Measurements from ENCODE around the gene GSTA5.
"Not testable (repeated sequence)": the region's sequence is repeated elsewhere in the genome, so short reads cannot be mapped to it uniquely, and the experiment has no call there.

GSTA5 gene

DNA sequence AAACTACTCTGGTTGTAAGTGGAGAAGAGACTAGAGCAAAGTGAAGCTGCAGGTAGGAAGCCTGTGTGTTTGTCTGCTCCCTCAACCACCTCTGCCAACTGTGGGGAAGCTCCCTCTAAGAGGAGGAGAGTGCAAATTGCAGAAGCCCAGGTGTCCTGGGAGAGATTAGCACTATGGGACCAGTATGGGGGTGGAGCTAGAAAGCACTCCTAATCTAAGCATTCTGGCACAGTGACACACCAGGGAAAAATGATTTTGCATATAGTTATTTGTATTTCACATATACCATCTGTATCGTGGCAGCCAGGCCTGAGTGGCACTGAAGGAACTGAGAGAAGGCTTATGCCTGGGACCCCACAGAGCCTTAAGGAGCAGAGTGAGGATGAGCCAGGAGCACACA is 49.8 kb downstream of the GSTA5 start (continued):
- TF ChIP-seq, protein P1, sequence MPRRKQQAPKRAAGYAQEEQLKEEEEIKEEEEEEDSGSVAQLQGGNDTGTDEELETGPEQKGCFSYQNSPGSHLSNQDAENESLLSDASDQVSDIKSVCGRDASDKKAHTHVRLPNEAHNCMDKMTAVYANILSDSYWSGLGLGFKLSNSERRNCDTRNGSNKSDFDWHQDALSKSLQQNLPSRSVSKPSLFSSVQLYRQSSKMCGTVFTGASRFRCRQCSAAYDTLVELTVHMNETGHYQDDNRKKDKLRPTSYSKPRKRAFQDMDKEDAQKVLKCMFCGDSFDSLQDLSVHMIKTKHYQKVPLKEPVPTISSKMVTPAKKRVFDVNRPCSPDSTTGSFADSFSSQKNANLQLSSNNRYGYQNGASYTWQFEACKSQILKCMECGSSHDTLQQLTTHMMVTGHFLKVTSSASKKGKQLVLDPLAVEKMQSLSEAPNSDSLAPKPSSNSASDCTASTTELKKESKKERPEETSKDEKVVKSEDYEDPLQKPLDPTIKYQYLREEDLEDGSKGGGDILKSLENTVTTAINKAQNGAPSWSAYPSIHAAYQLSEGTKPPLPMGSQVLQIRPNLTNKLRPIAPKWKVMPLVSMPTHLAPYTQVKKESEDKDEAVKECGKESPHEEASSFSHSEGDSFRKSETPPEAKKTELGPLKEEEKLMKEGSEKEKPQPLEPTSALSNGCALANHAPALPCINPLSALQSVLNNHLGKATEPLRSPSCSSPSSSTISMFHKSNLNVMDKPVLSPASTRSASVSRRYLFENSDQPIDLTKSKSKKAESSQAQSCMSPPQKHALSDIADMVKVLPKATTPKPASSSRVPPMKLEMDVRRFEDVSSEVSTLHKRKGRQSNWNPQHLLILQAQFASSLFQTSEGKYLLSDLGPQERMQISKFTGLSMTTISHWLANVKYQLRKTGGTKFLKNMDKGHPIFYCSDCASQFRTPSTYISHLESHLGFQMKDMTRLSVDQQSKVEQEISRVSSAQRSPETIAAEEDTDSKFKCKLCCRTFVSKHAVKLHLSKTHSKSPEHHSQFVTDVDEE (CRISPR knock-in tag; IDR thresholded peaks at IDR 0.05) = no peak
- no peak for TF ChIP-seq ARNTL (CRISPR knock-in tag; IDR thresholded peaks at IDR 0.05; ENCODE audit: borderline replicate concordance, low read depth)

DNA sequence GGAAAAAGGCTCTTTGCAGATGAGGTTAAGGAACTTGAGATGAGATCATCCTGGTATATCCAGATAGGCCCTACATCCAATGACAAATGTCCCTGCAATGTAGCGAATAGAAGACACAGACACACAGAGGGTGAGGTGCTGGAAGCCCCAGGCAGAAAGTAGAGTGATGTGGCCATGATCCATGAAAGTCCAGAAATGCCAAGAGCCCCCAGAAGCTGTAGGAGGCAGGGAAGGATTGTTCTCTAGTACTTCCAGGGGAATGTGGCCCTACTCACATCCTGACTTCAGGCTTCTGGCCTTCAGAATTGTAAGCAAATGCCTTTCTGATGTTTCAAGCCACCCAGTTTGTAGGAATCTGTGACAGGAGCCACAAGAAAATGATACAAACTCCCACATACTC is 51.0 kb downstream of the GSTA5 start:
- not testable (repeated sequence) for ATAC-seq

DNA sequence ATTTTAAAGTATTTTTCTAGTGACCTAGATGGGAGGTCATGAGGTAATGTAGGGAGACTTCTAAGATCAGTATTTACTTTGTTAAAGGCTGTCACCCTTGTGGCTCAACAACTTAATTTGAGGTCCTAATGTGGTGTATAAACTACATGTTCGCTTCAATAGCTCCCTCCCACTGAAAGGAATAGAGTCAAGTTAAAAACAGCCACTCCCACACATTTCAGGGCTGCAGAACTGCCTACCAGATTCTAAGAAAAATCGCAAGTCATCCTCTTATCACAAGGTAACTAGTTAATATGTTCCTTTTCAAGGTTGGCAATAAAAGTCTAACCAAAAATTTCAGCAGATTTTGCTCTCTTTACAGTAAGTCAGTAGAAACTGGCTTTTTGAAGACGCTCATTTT is 52.1 kb downstream of the GSTA5 start:
- no peak for TF ChIP-seq PPARA (CRISPR knock-in tag; IDR thresholded peaks at IDR 0.05; ENCODE audit: borderline replicate concordance)
- no peak for TF ChIP-seq ZNF8 (CRISPR knock-in tag; IDR thresholded peaks at IDR 0.05)
- TF ChIP-seq ZC3H10 (CRISPR knock-in tag; IDR thresholded peaks at IDR 0.05) = no peak
- TF ChIP-seq ZFP3 (CRISPR knock-in tag; IDR thresholded peaks at IDR 0.05) = no peak
- TF ChIP-seq ARNTL (CRISPR knock-in tag; IDR thresholded peaks at IDR 0.05; ENCODE audit: borderline replicate concordance, low read depth) = no peak
- no peak for TF ChIP-seq ESRRG (CRISPR knock-in tag; IDR thresholded peaks at IDR 0.05)
- TF ChIP-seq, protein P2, sequence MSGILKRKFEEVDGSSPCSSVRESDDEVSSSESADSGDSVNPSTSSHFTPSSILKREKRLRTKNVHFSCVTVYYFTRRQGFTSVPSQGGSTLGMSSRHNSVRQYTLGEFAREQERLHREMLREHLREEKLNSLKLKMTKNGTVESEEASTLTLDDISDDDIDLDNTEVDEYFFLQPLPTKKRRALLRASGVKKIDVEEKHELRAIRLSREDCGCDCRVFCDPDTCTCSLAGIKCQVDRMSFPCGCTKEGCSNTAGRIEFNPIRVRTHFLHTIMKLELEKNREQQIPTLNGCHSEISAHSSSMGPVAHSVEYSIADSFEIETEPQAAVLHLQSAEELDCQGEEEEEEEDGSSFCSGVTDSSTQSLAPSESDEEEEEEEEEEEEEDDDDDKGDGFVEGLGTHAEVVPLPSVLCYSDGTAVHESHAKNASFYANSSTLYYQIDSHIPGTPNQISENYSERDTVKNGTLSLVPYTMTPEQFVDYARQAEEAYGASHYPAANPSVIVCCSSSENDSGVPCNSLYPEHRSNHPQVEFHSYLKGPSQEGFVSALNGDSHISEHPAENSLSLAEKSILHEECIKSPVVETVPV (CRISPR knock-in tag; IDR thresholded peaks at IDR 0.05) = no peak
- no peak for TF ChIP-seq ZNF70 (CRISPR knock-in tag; IDR thresholded peaks at IDR 0.05)
- TF ChIP-seq ISL1 (CRISPR knock-in tag; IDR thresholded peaks at IDR 0.05) = no peak
- TF ChIP-seq, protein P3, sequence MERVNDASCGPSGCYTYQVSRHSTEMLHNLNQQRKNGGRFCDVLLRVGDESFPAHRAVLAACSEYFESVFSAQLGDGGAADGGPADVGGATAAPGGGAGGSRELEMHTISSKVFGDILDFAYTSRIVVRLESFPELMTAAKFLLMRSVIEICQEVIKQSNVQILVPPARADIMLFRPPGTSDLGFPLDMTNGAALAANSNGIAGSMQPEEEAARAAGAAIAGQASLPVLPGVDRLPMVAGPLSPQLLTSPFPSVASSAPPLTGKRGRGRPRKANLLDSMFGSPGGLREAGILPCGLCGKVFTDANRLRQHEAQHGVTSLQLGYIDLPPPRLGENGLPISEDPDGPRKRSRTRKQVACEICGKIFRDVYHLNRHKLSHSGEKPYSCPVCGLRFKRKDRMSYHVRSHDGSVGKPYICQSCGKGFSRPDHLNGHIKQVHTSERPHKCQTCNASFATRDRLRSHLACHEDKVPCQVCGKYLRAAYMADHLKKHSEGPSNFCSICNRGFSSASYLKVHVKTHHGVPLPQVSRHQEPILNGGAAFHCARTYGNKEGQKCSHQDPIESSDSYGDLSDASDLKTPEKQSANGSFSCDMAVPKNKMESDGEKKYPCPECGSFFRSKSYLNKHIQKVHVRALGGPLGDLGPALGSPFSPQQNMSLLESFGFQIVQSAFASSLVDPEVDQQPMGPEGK (CRISPR knock-in tag; IDR thresholded peaks at IDR 0.05; ENCODE audit: borderline replicate concordance) = no peak
- no peak for TF ChIP-seq RARB (CRISPR knock-in tag; IDR thresholded peaks at IDR 0.05)
- no peak for ATAC-seq

DNA sequence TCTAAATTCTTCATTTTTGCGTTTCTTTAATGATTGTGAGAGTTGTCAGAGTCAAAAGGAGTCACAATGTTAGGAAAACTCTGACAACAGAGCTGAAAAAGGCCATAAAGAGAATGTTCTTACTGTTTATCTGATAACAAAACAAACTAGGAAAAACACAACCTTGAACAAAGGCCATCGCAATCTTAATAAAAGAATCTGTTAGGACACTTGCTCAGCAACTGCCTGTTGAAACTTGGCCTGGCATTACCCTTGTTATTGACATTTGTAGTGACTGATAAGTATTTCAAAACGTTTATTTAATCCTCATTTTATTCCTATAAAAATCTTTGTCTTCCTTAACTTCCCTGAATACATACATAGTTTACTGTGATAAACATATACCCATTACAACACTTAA is 52.7 kb downstream of the GSTA5 start:
- ATAC-seq = no peak
- TF ChIP-seq, protein P2 (CRISPR knock-in tag; IDR thresholded peaks at IDR 0.05) = no peak
- TF ChIP-seq RARB (CRISPR knock-in tag; IDR thresholded peaks at IDR 0.05) = no peak
- TF ChIP-seq CSDC2 (CRISPR knock-in tag; IDR thresholded peaks at IDR 0.05) = no peak
- TF ChIP-seq ZNF565 (CRISPR knock-in tag; conservative IDR thresholded peaks at IDR 0.05; ENCODE audit: low read depth) = no peak
- TF ChIP-seq TCF4 (CRISPR knock-in tag; IDR thresholded peaks at IDR 0.05; ENCODE audit: borderline replicate concordance) = no peak
- TF ChIP-seq ZNF8 (CRISPR knock-in tag; IDR thresholded peaks at IDR 0.05) = no peak
- TF ChIP-seq ESRRG (CRISPR knock-in tag; IDR thresholded peaks at IDR 0.05) = no peak
- no peak for TF ChIP-seq OSR1 (CRISPR knock-in tag; IDR thresholded peaks at IDR 0.05)
- TF ChIP-seq BACH2 (CRISPR knock-in tag; IDR thresholded peaks at IDR 0.05; ENCODE audit: borderline replicate concordance) = no peak
- no peak for TF ChIP-seq GLIS3 (CRISPR knock-in tag; IDR thresholded peaks at IDR 0.05)

DNA sequence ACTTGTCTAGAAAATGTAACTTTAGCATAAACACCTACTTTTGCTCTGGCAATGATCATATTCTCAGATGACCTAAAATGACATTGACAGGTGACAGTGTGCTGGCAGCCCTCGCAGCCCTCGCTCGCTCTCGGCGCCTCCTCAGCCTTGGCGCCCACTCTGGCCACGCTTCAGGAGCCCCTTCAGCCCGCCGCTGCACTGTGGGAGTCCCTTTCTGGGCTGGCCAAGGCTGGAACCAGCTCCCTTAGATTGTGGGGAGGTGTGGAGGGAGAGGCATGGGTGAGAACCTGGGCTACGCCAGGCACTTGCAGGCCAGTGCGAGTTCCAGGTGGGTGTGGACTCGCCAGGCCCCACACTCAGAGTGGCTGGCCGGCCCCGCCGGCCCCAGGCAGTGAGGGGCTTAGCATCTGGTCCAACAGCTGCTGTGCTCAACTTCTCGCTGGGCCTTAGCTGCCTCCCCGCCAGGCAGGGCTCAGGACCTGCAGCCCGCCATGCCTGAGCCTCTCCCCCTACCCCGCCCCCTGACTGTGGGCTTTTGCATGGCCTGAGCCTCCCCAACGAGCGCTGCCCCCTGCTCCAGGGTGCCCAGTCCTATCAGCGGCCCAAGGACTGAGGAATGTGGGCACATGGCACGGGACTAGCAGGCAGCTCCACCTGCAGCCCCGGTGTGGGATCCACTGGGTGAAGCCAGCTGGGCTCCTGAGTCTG is 54.2 kb downstream of the GSTA5 start:
- no peak for ATAC-seq
- TF ChIP-seq OSR1 (CRISPR knock-in tag; IDR thresholded peaks at IDR 0.05) (no peak), CSDC2 (CRISPR knock-in tag; IDR thresholded peaks at IDR 0.05) (no peak), ESRRG (CRISPR knock-in tag; IDR thresholded peaks at IDR 0.05) (no peak), ZNF8 (CRISPR knock-in tag; IDR thresholded peaks at IDR 0.05) (no peak), ZFP3 (CRISPR knock-in tag; IDR thresholded peaks at IDR 0.05) (no peak), BACH2 (CRISPR knock-in tag; IDR thresholded peaks at IDR 0.05; ENCODE audit: borderline replicate concordance) (no peak), ISL1 (CRISPR knock-in tag; IDR thresholded peaks at IDR 0.05) (no peak), ZNF70 (CRISPR knock-in tag; IDR thresholded peaks at IDR 0.05) (no peak), PPARA (CRISPR knock-in tag; IDR thresholded peaks at IDR 0.05; ENCODE audit: borderline replicate concordance) (no peak), ARNTL (CRISPR knock-in tag; IDR thresholded peaks at IDR 0.05; ENCODE audit: borderline replicate concordance, low read depth) (no peak)
- TF ChIP-seq, protein P4, sequence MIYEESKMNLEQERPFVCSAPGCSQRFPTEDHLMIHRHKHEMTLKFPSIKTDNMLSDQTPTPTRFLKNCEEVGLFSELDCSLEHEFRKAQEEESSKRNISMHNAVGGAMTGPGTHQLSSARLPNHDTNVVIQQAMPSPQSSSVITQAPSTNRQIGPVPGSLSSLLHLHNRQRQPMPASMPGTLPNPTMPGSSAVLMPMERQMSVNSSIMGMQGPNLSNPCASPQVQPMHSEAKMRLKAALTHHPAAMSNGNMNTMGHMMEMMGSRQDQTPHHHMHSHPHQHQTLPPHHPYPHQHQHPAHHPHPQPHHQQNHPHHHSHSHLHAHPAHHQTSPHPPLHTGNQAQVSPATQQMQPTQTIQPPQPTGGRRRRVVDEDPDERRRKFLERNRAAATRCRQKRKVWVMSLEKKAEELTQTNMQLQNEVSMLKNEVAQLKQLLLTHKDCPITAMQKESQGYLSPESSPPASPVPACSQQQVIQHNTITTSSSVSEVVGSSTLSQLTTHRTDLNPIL (CRISPR knock-in tag; IDR thresholded peaks at IDR 0.05; ENCODE audit: low read depth) = no peak
- TF ChIP-seq, protein P5, sequence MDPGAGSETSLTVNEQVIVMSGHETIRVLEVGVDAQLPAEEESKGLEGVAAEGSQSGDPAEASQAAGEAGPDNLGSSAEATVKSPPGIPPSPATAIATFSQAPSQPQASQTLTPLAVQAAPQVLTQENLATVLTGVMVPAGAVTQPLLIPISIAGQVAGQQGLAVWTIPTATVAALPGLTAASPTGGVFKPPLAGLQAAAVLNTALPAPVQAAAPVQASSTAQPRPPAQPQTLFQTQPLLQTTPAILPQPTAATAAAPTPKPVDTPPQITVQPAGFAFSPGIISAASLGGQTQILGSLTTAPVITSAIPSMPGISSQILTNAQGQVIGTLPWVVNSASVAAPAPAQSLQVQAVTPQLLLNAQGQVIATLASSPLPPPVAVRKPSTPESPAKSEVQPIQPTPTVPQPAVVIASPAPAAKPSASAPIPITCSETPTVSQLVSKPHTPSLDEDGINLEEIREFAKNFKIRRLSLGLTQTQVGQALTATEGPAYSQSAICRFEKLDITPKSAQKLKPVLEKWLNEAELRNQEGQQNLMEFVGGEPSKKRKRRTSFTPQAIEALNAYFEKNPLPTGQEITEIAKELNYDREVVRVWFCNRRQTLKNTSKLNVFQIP (CRISPR knock-in tag; IDR thresholded peaks at IDR 0.05; ENCODE audit: borderline replicate concordance, low read depth) = no peak

DNA sequence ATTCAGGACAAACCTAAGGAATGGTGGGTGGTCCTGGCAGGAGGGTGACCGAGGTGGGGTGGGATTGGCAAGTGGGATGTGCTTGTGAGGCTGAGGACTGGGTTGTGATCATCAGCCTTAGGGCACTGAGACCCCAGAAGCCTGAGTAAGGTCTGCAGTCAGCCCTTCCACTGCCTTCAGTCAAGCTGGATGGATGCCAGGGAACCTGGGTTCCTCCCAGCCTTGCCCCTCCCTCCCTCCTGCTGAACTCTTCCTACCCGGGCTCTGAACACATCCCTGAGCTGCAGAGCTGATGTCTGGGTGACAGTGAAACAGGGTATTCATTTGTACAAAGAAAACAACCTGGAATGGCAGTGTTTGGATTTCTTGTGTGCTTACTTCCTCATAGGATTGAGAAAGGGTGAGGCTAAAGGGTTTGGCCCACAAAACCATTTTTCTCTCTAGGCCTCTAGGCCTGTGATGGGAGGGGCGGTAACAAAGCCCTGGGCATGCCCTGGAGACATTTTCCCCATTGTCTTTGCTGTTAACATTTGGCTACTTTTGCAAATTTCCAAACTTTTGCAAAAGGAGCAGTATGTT is 57.8 kb downstream of the GSTA5 start:
- not testable (repeated sequence) for ATAC-seq

All from SK-N-SH treated with all-trans-retinoic acid at 6 μM for 48 hours (cell line).